ENCODE data around the gene ATP9B. TPM values are rescaled to one million over a fixed set of nuclear protein-coding genes. Genes with fewer than 3 reads are reported as not detected.
A peak's percentile ranks its signal among the peaks of the same experiment; 100 is the strongest.

The ATP9B gene
- total RNA-seq, 1 experiment from 2014 or later = 17.8 TPM

DNA sequence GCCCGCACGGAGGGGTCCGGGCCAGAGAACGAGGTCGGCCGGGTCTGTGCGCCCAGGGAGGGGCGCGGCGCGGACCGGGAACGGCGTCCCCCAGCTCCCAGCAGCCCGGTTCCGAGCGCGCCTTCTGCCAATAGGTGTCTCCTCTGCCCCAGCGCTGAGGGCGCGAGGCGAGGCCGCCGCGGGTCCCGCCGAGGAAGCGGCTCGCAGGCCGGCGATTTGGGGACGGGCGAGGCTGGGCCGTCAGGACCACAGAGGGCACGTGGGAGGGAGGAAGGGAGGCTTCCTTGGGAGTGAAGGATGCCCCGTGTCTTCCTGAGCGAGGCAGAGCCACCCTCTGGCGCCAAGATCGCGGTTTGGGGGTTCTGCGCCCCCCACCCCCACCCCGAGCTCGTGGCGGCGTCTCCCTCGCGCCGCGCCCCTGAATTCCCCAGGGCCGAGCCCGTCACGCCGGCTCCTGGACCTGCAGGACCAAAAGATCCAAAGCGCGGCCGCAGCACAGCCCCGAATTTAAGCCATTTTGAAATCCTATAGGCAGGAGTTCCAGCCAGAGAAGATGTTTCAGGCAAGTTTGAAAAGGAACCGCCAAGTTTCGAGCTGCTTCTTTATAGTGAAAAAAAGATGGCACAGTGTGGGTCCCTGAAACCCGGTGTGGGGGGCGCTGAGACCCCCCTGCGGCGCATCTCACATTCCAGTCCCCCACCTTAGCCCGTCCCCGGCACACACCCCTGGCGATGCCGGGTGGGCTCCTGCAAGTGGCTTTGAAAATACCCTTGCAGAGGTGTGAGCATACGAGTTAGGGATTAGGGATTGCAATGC lies 327.4 kb downstream of the ATP9B start:
- ATAC-seq (peak; percentile 29), DNase-seq (ENCODE audit: low read depth, low spot score) (no peak)
- CTCF ChIA-PET = no interaction called here
- POLR2A ChIA-PET = no interaction called here
- intact Hi-C loops (cut with micrococcal nuclease) = no loop called here
- peaks cover 8% of the 10 kb centered on the region; the same call in 1 of the 2 replicates for H3K79me2 ChIP-seq (ENCODE audit: insufficient read depth, low read length)
- H3K4me1 ChIP-seq (ENCODE audit: control insufficient read depth in 1 of 2, insufficient read depth in 2 of 2, low read length in 2 of 2) = peaks cover 12 to 33% of the 10 kb centered on the region in 2 experiments; a peak in 3 of 4 replicates
- H4K20me1 ChIP-seq (ENCODE audit: insufficient read depth) = no peaks in the 10 kb centered on the region
- H3K27ac ChIP-seq (ENCODE audit: low read depth, low read length) = peak overlapping the region; percentile 50; the same call in 1 of the 2 replicates
- RAD21 ChIA-PET (ENCODE audit: low non-redundant PET in 1 of 2, low total read pairs in 2 of 2, uncharacterized antibody in 2 of 2, unreplicated experiment in 2 of 2) = no interaction called here
- no TSS peak for BruUV-seq (replicated peaks)
- H2AFZ ChIP-seq (ENCODE audit: low read depth, low read length, poor library complexity, severe bottlenecking) = no peak overlapping the region
- H3K4me2 ChIP-seq (ENCODE audit: low read length) = peak overlapping the region; percentile 95
- peak overlapping the region; percentile 73 for H3K9ac ChIP-seq (ENCODE audit: low read length)
- TF ChIP-seq EZH2phosphoT487 (IDR thresholded peaks at IDR 0.05; ENCODE audit: borderline replicate concordance) (no peak), ZFX (IDR thresholded peaks at IDR 0.05) (peak; percentile 5; the same call in 1 of the 2 replicates)
- peak overlapping the region; percentile 53 to 70 for H3K4me3 ChIP-seq (replicated peaks in 1 of 2; ENCODE audit: low read depth in 1 of 2, low read length in 2 of 2)
- no peaks in the 10 kb centered on the region for H3K9me3 ChIP-seq (ENCODE audit: control insufficient read depth in 1 of 2, insufficient read depth in 1 of 2, low read depth in 1 of 2, low read length in 2 of 2)
- H3K27me3 ChIP-seq (ENCODE audit: insufficient read depth, low read length) = no peaks in the 10 kb centered on the region
- H3K36me3 ChIP-seq (ENCODE audit: control insufficient read depth in 1 of 2, insufficient read depth in 2 of 2, low read length in 2 of 2) = no peaks in the 10 kb centered on the region
- no peaks in the 10 kb centered on the region for H3K9me2 ChIP-seq (ENCODE audit: insufficient read depth)

DNA sequence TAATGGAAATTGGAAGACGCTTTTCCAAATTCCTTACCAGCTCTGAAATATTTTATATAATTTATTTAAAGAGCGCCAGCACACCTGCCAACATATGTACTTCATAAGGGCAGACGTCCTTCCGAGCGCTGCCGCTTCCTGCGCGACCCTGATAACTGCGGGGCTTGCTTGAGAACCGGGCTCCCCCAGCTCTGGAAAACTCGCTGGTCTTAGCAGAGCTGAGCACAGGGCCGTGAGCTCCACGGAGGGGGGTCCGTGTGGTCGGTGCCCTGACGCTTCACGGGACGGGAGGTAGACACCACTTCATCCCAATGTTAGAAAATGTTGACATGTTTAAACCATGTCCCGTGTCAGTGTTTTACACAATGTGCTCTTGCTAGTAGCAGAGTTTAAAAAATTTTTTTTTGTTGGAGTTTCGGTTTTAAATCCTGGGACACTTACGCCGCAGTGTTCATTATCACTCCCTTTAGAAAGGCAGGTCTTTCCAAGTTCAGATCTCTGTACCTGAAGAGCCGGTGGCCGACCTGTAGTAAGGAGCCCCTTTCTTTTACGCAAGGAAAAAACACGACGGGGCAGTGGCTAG lies 328.1 kb downstream of the ATP9B start:
- peaks cover 12 to 33% of the 10 kb centered on the region in 2 experiments; a peak in 3 of 4 replicates for H3K4me1 ChIP-seq (ENCODE audit: control insufficient read depth in 1 of 2, insufficient read depth in 2 of 2, low read length in 2 of 2)
- intact Hi-C loops (cut with micrococcal nuclease) = no loop called here
- no peaks in the 10 kb centered on the region for H3K9me3 ChIP-seq (ENCODE audit: control insufficient read depth in 1 of 2, insufficient read depth in 1 of 2, low read depth in 1 of 2, low read length in 2 of 2)
- H3K27ac ChIP-seq (ENCODE audit: low read depth, low read length) = no peak overlapping the region
- ChIA-PET POLR2A (no interaction called here), RAD21 (ENCODE audit: low non-redundant PET in 1 of 2, low total read pairs in 2 of 2, uncharacterized antibody in 2 of 2, unreplicated experiment in 2 of 2) (no interaction called here), CTCF (no interaction called here)
- no peak overlapping the region for H2AFZ ChIP-seq (ENCODE audit: low read depth, low read length, poor library complexity, severe bottlenecking)
- no peak for ATAC-seq
- H3K9ac ChIP-seq (ENCODE audit: low read length) = no peak overlapping the region
- H3K4me3 ChIP-seq (replicated peaks in 1 of 2; ENCODE audit: low read depth in 1 of 2, low read length in 2 of 2) = no peak overlapping the region
- H3K4me2 ChIP-seq (ENCODE audit: low read length) = peak overlapping the region; percentile 95
- DNase-seq (ENCODE audit: low read depth, low spot score) = no peak
- BruUV-seq (replicated peaks) = TSS peak; percentile 46
- peaks cover 8% of the 10 kb centered on the region; the same call in 1 of the 2 replicates for H3K79me2 ChIP-seq (ENCODE audit: insufficient read depth, low read length)
- H4K20me1 ChIP-seq (ENCODE audit: insufficient read depth) = no peaks in the 10 kb centered on the region
- H3K27me3 ChIP-seq (ENCODE audit: insufficient read depth, low read length) = no peaks in the 10 kb centered on the region
- no peaks in the 10 kb centered on the region for H3K36me3 ChIP-seq (ENCODE audit: control insufficient read depth in 1 of 2, insufficient read depth in 2 of 2, low read length in 2 of 2)
- no peaks in the 10 kb centered on the region for H3K9me2 ChIP-seq (ENCODE audit: insufficient read depth)
- TF ChIP-seq ZNF274 (IDR thresholded peaks at IDR 0.05; ENCODE audit: low read depth, low read length) (no peak), ELF1 (IDR thresholded peaks at IDR 0.05; ENCODE audit: borderline replicate concordance, low read depth) (no peak), CEBPB (IDR thresholded peaks at IDR 0.05; ENCODE audit: low read depth) (no peak), TCF7L2 (IDR thresholded peaks at IDR 0.05; ENCODE audit: borderline replicate concordance, extremely low read depth, insufficient read depth, insufficient read length) (no peak), EZH2phosphoT487 (IDR thresholded peaks at IDR 0.05; ENCODE audit: borderline replicate concordance) (no peak), SIN3A (IDR thresholded peaks at IDR 0.05; ENCODE audit: low read depth) (no peak), CBX3 (IDR thresholded peaks at IDR 0.05; ENCODE audit: low read depth) (no peak), SP1 (IDR thresholded peaks at IDR 0.05; ENCODE audit: low read depth) (no peak), EZH2 (IDR thresholded peaks at IDR 0.05) (no peak), EGR1 (IDR thresholded peaks at IDR 0.05; ENCODE audit: low read depth) (no peak), FOSL1 (IDR thresholded peaks at IDR 0.05; ENCODE audit: low read depth) (no peak), JUND (IDR thresholded peaks at IDR 0.05) (no peak)
- TF ChIP-seq, protein P1, sequence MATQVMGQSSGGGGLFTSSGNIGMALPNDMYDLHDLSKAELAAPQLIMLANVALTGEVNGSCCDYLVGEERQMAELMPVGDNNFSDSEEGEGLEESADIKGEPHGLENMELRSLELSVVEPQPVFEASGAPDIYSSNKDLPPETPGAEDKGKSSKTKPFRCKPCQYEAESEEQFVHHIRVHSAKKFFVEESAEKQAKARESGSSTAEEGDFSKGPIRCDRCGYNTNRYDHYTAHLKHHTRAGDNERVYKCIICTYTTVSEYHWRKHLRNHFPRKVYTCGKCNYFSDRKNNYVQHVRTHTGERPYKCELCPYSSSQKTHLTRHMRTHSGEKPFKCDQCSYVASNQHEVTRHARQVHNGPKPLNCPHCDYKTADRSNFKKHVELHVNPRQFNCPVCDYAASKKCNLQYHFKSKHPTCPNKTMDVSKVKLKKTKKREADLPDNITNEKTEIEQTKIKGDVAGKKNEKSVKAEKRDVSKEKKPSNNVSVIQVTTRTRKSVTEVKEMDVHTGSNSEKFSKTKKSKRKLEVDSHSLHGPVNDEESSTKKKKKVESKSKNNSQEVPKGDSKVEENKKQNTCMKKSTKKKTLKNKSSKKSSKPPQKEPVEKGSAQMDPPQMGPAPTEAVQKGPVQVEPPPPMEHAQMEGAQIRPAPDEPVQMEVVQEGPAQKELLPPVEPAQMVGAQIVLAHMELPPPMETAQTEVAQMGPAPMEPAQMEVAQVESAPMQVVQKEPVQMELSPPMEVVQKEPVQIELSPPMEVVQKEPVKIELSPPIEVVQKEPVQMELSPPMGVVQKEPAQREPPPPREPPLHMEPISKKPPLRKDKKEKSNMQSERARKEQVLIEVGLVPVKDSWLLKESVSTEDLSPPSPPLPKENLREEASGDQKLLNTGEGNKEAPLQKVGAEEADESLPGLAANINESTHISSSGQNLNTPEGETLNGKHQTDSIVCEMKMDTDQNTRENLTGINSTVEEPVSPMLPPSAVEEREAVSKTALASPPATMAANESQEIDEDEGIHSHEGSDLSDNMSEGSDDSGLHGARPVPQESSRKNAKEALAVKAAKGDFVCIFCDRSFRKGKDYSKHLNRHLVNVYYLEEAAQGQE (IDR thresholded peaks at IDR 0.05; ENCODE audit: low read depth) = no peak
- TF ChIP-seq, protein P2, sequence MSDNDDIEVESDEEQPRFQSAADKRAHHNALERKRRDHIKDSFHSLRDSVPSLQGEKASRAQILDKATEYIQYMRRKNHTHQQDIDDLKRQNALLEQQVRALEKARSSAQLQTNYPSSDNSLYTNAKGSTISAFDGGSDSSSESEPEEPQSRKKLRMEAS (IDR thresholded peaks at IDR 0.05) = no peak

All from HCT116 (cell line).